Middle frontal gyrus (tissue), 1 donor: Measurements from ENCODE around the gene MARK2.
A peak's percentile ranks its signal among the peaks of the same experiment; 100 is the strongest.
"Not testable (repeated sequence)": the region's sequence is repeated elsewhere in the genome, so short reads cannot be mapped to it uniquely, and the experiment has no call there.

Experiments used
- DNase-seq: peaks from one replicate; pipeline ENCODE4 v3.0.0-alpha.2; 2015; ENCODE audit warnings: low spot score; ENCODE audit errors: extremely low spot score

Gene MARK2

DNA sequence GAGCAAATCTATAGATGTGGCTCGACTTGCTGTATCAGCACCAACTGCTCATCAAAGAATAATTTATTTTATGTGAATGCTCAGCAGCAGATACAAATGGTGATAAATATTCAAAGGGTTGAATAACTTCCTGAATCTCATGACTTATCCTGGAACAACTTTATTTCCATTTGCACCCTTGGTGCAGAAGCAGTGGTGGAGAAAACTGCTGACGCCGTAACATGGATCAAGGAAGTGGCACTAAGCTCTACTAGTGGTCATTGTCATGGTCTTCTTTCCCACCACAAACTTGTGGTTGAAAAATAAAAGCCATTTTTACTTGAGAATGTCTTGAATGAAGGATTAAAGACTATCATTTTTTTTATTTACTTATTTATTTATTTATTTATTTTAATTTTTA, 14.6 kb downstream of the MARK2 start:
- no peak for DNase-seq

- no peak for DNase-seq
These were observed 15.8 kb downstream of the MARK2 start for GRCh38 chr11:63854696-63855095.

DNA sequence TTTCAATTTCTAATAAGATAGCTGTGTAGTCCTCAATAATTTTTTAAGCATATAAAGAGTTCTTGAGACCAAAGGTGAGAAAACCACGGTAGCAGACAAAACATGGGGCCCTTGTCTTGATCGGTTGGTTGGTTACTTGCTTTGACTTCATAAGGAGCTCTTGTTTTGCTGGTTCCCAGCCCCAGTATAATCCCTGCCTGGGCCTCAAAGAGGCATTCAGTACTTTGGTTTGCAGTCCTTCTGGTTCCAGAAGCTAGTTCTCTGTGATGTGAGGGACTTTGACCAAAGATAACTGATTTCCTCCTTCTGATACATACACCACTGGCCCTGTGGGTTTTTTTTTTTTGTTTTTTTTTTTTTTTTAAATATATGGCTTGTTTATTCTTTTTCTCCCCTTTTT, 17.1 kb downstream of the MARK2 start:
- no peak for DNase-seq

- DNase-seq: no peak
These were observed 20.0 kb downstream of the MARK2 start for GRCh38 chr11:63858628-63859550.

- no peak for DNase-seq
These were observed 24.0 kb downstream of the MARK2 start for GRCh38 chr11:63862923-63863322.

GRCh38 chr11:63863620-63864019, 24.7 kb downstream of the MARK2 start:
- not testable (repeated sequence) for DNase-seq

- DNase-seq: no peak
These were observed 27.3 kb downstream of the MARK2 start for GRCh38 chr11:63866211-63866610.

- DNase-seq: no peak
These were observed 28.6 kb downstream of the MARK2 start for GRCh38 chr11:63867511-63867910.

DNA sequence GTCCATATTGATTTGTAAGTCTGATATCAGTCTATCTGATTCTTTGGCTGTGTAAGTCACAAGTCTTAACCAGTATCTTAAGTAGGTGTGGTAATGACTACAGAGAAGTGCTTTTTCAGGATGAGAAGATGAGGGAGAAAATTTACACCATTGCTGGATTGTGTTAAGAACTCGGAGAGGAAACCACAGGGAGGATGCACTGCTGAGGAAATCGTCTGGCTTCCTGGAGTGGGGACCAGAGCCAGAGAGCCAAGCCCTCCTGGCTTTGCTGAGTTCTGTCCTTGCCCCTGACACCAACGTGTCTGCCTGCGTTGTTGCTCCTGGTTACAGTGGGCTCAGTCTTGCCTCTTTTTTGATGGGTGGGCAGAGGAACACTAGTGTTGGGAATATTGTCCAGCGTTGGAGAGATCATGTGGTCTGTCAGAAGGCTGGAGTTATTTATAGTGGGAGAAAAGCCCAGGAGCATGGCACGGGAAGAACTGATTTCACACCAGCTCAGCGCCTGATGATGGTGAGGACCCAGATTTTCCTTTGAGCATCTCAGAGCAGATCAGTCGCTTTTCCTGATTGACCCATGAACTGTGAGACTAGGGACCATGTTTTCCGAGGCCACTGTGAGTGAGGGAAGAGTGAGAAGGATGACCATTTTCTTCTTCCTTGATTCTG, 29.6 kb downstream of the MARK2 start:
- no peak for DNase-seq

GRCh38 chr11:63869171-63869591, 30.3 kb downstream of the MARK2 start:
- DNase-seq: no peak

DNA sequence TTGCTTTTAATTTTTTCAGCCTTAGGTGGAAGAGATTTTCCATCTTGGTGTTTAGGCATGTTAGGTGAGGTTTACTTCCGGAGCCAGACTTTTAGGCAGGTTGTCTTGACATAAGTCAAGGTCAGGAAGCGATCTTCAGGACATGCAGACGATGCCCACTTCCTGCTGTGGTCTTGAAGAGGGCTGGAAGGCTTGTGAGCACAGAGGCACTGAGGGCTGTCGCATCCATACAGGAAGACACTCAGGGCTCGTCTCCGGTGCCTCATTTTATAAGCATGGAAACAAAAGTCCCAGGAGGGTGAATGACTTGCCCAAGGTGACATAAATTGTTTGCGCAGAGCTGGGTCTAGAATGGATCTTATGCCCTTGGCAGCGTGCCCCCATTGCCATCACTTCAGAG, 30.8 kb downstream of the MARK2 start:
- no peak for DNase-seq

- DNase-seq: no peak
These were observed 31.6 kb downstream of the MARK2 start for GRCh38 chr11:63870351-63871140.

GRCh38 chr11:63871962-63872799, 33.3 kb downstream of the MARK2 start:
- peak; percentile 62 for DNase-seq

DNA sequence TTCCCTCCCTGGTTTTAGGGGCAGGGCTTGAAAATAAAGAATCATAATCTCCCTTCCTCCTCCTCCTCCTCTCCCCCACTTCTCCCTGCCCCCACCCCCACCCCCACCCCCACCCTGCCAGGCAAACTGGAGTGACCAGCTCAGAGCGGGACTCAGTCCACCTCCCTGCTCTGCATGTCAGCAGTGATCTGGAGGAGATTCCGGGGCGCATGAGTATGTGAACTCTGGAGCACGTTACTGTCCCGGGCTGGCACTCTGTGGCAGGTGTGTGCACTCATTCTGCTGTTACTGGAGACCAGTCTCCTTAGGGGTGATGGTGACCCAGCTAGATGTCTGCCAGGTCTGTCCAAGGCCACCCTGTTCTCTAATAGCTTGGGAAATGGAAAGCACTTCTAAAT, 33.9 kb downstream of the MARK2 start:
- no peak for DNase-seq

GRCh38 chr11:63873311-63873710, 34.4 kb downstream of the MARK2 start:
- no peak for DNase-seq

- DNase-seq: no peak
These were observed 35.6 kb downstream of the MARK2 start for GRCh38 chr11:63874511-63874910.

- DNase-seq: no peak
These were observed 36.7 kb downstream of the MARK2 start for GRCh38 chr11:63875506-63876065.

DNA sequence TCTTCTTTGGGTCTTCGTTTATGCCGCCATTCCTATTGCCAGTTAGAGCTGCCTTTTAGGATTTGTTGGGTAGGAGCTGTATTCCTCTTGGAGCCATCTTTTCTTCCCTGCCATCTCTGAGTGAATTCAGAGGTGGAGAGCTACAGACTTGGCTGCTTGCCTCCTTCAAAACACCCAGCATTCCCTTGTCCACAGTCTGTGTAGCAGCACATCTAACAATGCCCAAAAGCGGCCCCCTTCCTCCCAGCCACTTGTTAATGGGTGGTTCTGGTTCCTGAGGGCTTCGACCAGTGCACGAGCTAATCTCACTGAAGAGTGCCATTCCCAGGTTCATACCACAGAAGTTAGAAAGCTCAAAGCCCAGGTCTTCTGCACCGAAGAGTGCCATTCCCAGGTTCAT, 37.7 kb downstream of the MARK2 start:
- no peak for DNase-seq

DNA sequence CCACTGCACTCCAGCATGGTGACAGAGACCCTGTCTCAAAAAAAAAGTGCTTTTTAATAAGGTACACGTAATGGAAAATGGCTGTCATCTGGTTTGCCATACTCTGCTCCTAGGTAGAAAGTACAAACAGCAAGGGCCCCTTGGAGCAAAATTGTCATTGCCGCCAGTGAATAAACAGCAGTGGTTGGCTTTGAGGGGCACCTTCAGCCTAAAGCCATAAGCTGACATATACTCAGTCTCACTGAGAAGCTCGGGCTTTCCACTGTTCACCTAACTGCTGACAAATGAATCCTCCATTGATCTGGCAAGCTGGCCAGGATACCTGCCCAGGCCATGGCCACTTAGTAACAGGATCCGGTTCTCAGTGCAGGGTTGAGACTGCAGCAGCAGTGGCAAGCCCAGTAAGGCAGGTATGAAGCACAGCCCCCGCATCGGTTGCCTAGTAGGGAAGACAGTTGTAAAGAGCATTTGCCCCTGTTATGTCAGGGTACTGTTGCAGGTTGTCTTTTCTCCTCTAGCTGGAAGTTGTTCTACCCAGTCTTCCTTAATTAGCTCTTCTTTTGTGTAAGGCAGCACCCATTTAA, 38.8 kb downstream of the MARK2 start:
- DNase-seq: no peak
